Colonic mucosa (tissue), 4 donors: ENCODE data around the gene EIF1AD. TPM values are rescaled to one million over a fixed set of nuclear protein-coding genes. Genes with fewer than 3 reads are reported as not detected.
A peak's percentile ranks its signal among the peaks of the same experiment; 100 is the strongest.

ENCODE experiments used
- DNase-seq: peaks from one replicate; pipeline ENCODE4 v3.0.0-alpha.2; 2020
- H3K27ac ChIP-seq: fragments of 200-600 bp; one replicate; pipeline ENCODE4 v1.8.0; 2021
- H3K27me3 ChIP-seq: fragments of 200-600 bp; one replicate; pipeline ENCODE4 v1.8.0; 2021
- H3K36me3 ChIP-seq: fragments of 200-600 bp; one replicate; pipeline ENCODE4 v1.8.0; 2021
- H3K4me1 ChIP-seq: fragments of 200-600 bp; one replicate; pipeline ENCODE4 v1.8.0; 2021; ENCODE audit warnings: mild to moderate bottlenecking
- H3K4me3 ChIP-seq: fragments of 200-600 bp; one replicate; pipeline ENCODE4 v1.8.0; 2021
- H3K9ac ChIP-seq, 2 donors: one replicate each; pipeline ENCODE4 v1.7.0; 2013; ENCODE audit warnings: control low read depth in 2 of 2, low read depth in 2 of 2, low read length in 2 of 2
- H3K9me3 ChIP-seq: fragments of 200-600 bp; one replicate; pipeline ENCODE4 v1.8.0; 2021
- intact Hi-C: fragments of 100-400 bp; cut with DNase I; formaldehyde crosslinking; loops from one replicate; pipeline ENCODE4 v1.14.1; 2022
- total RNA-seq, 2 donors: library from RNA; stranded (reverse); fragmentation: NEBNext Ultra II Directional in 1 of 2; extraction: Animal tissue kit (Norgen Biotek cat#: 25700) in 1 of 2; gene quantifications; one replicate each; pipeline ENCODE4 v1.2.1, GENCODE V29; 2021
- TF ChIP-seq, protein P1 (sequence below): fragments of 200-600 bp; IDR thresholded peaks from one replicate; pipeline ENCODE4 v1.8.0; 2022; ENCODE audit warnings: antibody characterized with exemption, mild to moderate bottlenecking
- donor health status: healthy.
- donor health status: DM: no; HTN: no; CAD: no.
- donor health status: DM: no; HTN: no; CAD: no.

Gene EIF1AD
- total RNA-seq, 2 donors from 2014 or later: 27.8 to 32.8 TPM

DNA sequence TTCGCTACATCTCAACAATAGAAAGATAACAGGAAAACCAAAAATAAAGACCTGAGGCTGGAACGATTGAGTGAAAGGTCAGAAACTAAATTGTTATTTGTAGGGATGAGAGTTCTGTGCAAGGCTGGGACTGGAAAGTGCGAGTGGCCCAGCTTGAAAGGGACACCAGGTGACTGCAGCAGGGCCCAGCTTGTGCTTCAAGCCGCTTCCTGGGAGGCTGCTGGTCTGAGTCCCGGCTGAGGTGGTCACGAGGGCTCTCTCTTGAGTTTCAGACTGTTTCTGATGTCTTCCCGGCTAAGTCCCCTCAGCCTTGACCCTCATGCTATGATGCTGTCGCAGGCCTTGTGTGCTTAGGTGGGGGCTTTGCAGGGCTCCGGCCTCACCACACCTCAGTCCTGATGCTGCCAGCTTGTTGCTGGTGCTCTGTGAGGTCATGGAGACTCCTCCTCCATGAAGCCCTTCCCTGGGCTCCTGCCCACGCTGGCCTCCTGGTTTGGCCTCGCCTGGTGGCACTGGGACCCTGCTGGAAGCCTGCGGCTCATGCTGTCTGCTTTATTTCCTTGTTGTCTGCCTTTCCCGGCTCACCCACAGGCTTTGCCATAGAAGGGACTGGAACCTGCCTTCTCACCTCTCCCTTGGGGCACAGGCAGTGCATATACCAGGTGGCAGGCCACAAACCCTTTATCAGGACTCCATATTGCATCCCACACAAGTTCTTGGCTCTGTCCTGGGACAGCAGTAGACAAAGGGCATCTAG, 4.4 kb upstream of the EIF1AD start:
- H3K36me3 ChIP-seq: no peaks in the 10 kb centered on the region
- H3K4me3 ChIP-seq: no peak overlapping the region
- peaks cover under 1% of the 10 kb centered on the region for H3K27me3 ChIP-seq
- no peak overlapping the region for H3K27ac ChIP-seq
- TF ChIP-seq, protein P1, sequence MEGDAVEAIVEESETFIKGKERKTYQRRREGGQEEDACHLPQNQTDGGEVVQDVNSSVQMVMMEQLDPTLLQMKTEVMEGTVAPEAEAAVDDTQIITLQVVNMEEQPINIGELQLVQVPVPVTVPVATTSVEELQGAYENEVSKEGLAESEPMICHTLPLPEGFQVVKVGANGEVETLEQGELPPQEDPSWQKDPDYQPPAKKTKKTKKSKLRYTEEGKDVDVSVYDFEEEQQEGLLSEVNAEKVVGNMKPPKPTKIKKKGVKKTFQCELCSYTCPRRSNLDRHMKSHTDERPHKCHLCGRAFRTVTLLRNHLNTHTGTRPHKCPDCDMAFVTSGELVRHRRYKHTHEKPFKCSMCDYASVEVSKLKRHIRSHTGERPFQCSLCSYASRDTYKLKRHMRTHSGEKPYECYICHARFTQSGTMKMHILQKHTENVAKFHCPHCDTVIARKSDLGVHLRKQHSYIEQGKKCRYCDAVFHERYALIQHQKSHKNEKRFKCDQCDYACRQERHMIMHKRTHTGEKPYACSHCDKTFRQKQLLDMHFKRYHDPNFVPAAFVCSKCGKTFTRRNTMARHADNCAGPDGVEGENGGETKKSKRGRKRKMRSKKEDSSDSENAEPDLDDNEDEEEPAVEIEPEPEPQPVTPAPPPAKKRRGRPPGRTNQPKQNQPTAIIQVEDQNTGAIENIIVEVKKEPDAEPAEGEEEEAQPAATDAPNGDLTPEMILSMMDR: no peak
- H3K9me3 ChIP-seq: no peaks in the 10 kb centered on the region
- H3K9ac ChIP-seq: no peak overlapping the region
- DNase-seq: no peak
- intact Hi-C loops: no loop called here
- peaks cover 3% of the 10 kb centered on the region for H3K4me1 ChIP-seq

DNA sequence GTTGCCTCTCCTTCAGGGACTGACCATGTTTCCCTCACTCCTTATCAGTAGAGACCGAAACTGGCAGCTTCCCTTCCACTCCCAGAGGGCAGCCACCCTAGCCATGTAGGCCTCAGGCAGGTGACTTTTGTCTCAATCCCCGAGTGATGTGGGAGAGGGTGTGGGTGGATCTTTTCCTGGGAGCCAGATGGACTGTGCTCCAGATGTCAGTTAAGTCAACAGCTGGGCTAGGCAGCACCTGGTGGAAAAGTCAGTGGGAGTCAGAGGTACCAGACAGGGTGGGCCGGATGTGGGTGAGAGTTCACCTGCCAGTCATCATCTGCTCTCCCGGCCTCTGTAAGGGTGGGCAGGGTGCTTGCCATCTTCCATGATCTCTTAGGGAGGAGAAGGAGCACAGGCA, 2.2 kb upstream of the EIF1AD start:
- intact Hi-C loops: loop anchor here (5.0 kb wide), 1 partner anchor 42 kb away; the partner anchor contains the start of gene SART1
- H3K4me1 ChIP-seq: peaks cover 6% of the 10 kb centered on the region
- TF ChIP-seq, protein P1: no peak
- no peak overlapping the region for H3K27ac ChIP-seq
- no peaks in the 10 kb centered on the region for H3K9me3 ChIP-seq
- no peak for DNase-seq
- peaks cover 8% of the 10 kb centered on the region for H3K36me3 ChIP-seq
- no peak overlapping the region for H3K4me3 ChIP-seq
- no peaks in the 10 kb centered on the region for H3K27me3 ChIP-seq
- H3K9ac ChIP-seq: no peak overlapping the region

GRCh38 chr11:66003291-66003690, 1.3 kb upstream of the EIF1AD start:
- H3K36me3 ChIP-seq: peaks cover 17% of the 10 kb centered on the region
- H3K9me3 ChIP-seq: no peaks in the 10 kb centered on the region
- peak overlapping the region; percentile 85 to 99 for H3K9ac ChIP-seq
- peaks cover 6% of the 10 kb centered on the region for H3K4me1 ChIP-seq
- no peak for DNase-seq
- peak overlapping the region; percentile 71 for H3K4me3 ChIP-seq
- H3K27me3 ChIP-seq: no peaks in the 10 kb centered on the region
- peak overlapping the region; percentile 93 for H3K27ac ChIP-seq
- TF ChIP-seq, protein P1: no peak
- intact Hi-C loops: loop anchor here (5.0 kb wide), 1 partner anchor 41 kb away; the partner anchor contains the start of gene SART1

GRCh38 chr11:66002648-66003225, 780 bp upstream of the EIF1AD start:
- Histone ChIP-seq H3K27me3 (no peaks in the 10 kb centered on the region), H3K9ac (peak overlapping the region; percentile 85 to 99), H3K4me1 (peaks cover 6% of the 10 kb centered on the region), H3K27ac (peak overlapping the region; percentile 93), H3K9me3 (no peaks in the 10 kb centered on the region), H3K36me3 (peaks cover 20% of the 10 kb centered on the region), H3K4me3 (peak overlapping the region; percentile 71)
- DNase-seq: peak; percentile 67
- intact Hi-C loops: loop anchor here (5.0 kb wide), 1 partner anchor 40 kb away; the partner anchor contains the start of gene SART1
- TF ChIP-seq, protein P1: no peak

GRCh38 chr11:65997286-65997685, 4.7 kb downstream of the EIF1AD start:
- Histone ChIP-seq H3K9ac (no peak overlapping the region), H3K4me1 (peaks cover 3% of the 10 kb centered on the region), H3K27ac (no peak overlapping the region), H3K27me3 (no peaks in the 10 kb centered on the region), H3K4me3 (no peak overlapping the region), H3K36me3 (peaks cover 20% of the 10 kb centered on the region), H3K9me3 (no peaks in the 10 kb centered on the region)
- no peak for DNase-seq
- intact Hi-C loops: loop anchor here (10.0 kb wide), 1 partner anchor 272 kb away; the partner anchor contains the start of gene RNASEH2C
- TF ChIP-seq, protein P1: no peak
